ENCODE measurements around the gene RIC1.
"Not testable (repeated sequence)": the region's sequence is repeated elsewhere in the genome, so short reads cannot be mapped to it uniquely, and the experiment has no call there.

RIC1 gene

GRCh38 chr9:5626727-5627634 is 1.9 kb upstream of the RIC1 start:
- peak; percentile 61 for DNase-seq

- DNase-seq = peak; percentile 4
These were observed 1.2 kb upstream of the RIC1 start for GRCh38 chr9:5627686-5628085.

- no peak for DNase-seq
These were observed 751 bp upstream of the RIC1 start for GRCh38 chr9:5628183-5628529.

- peak; percentile 39 for DNase-seq
These were observed 589 bp downstream of the RIC1 start for GRCh38 chr9:5629312-5630080.

GRCh38 chr9:5630081-5630507 is 1.2 kb downstream of the RIC1 start:
- DNase-seq = peak; percentile 23

GRCh38 chr9:5631026-5631425 is 2.1 kb downstream of the RIC1 start:
- no peak for DNase-seq

GRCh38 chr9:5632540-5632939 is 3.6 kb downstream of the RIC1 start:
- no peak for DNase-seq

- DNase-seq = no peak
These were observed 4.3 kb downstream of the RIC1 start for GRCh38 chr9:5633243-5633642.

- no peak for DNase-seq
These were observed 6.5 kb downstream of the RIC1 start for GRCh38 chr9:5635390-5635789.

GRCh38 chr9:5639816-5640215 is 10.9 kb downstream of the RIC1 start:
- no peak for DNase-seq

GRCh38 chr9:5642170-5642569 is 13.3 kb downstream of the RIC1 start:
- DNase-seq = no peak

- DNase-seq = no peak
These were observed 14.2 kb downstream of the RIC1 start for GRCh38 chr9:5643005-5643624.

GRCh38 chr9:5644501-5644900 is 15.6 kb downstream of the RIC1 start:
- no peak for DNase-seq

- DNase-seq = no peak
These were observed 17.2 kb downstream of the RIC1 start for GRCh38 chr9:5646116-5646515.

GRCh38 chr9:5650356-5651105 is 21.6 kb downstream of the RIC1 start:
- no peak for DNase-seq

- DNase-seq = no peak
These were observed 22.3 kb downstream of the RIC1 start for GRCh38 chr9:5651246-5651645.

GRCh38 chr9:5652821-5653220 is 23.9 kb downstream of the RIC1 start:
- DNase-seq = no peak

GRCh38 chr9:5662804-5663203 is 33.9 kb downstream of the RIC1 start:
- not testable (repeated sequence) for DNase-seq

GRCh38 chr9:5665059-5665458 is 36.2 kb downstream of the RIC1 start:
- DNase-seq = no peak

- no peak for DNase-seq
These were observed 38.5 kb downstream of the RIC1 start for GRCh38 chr9:5667391-5667790.

- DNase-seq = no peak
These were observed 41.2 kb downstream of the RIC1 start for GRCh38 chr9:5670079-5670478.

- peak; percentile 57 for DNase-seq
These were observed 42.9 kb downstream of the RIC1 start for GRCh38 chr9:5671711-5672353.
